ENCODE measurements around the gene OR52B4. TPM values are rescaled to one million over a fixed set of nuclear protein-coding genes. Genes with fewer than 3 reads are reported as not detected.
"Not testable (repeated sequence)": the region's sequence is repeated elsewhere in the genome, so short reads cannot be mapped to it uniquely, and the experiment has no call there.

Gene OR52B4
- total and polyA plus RNA-seq, 7 experiments from 2014 or later, result not detected

GRCh38 chr11:4345366-4345765 is 22.8 kb downstream of the OR52B4 start:
- H3K4me3 ChIP-seq (ENCODE audit: low read length); H3K4me1 Mint-ChIP-seq; H3K27ac ChIP-seq (ENCODE audit: low read depth, low read length); H3K9me3 ChIP-seq (ENCODE audit: control insufficient read depth in 2 of 3, low read length in 3 of 3); H3K4me3 Mint-ChIP-seq; H3K27ac Mint-ChIP-seq; CTCF ChIA-PET; H3K4me1 ChIP-seq (ENCODE audit: control insufficient read depth in 2 of 2, insufficient read depth in 2 of 2, low read length in 2 of 2); DNase-seq; H3K36me3 Mint-ChIP-seq; H3K27me3 ChIP-seq (ENCODE audit: control insufficient read depth in 2 of 2, insufficient read depth in 2 of 2, low read length in 2 of 2); POLR2A ChIA-PET; ATAC-seq; H3K9me3 Mint-ChIP-seq; H3K36me3 ChIP-seq (ENCODE audit: control insufficient read depth in 2 of 3, insufficient read depth in 3 of 3, low read length in 3 of 3): not testable (repeated sequence)
- H3K27me3 Mint-ChIP-seq, result peaks cover 0 to 15% (median 4%) of the 10 kb centered on the region in 5 donors
- intact Hi-C loops (cut with micrococcal nuclease), result loop anchor here in 1 of 2 donors (10.0 kb wide), 1 partner anchor 71 kb away; a partner anchor contains a TSS

GRCh38 chr11:4334356-4334755 is 33.8 kb downstream of the OR52B4 start:
- H3K36me3 ChIP-seq (ENCODE audit: control insufficient read depth in 2 of 3, insufficient read depth in 3 of 3, low read length in 3 of 3); intact Hi-C loops (cut with micrococcal nuclease); H3K27me3 ChIP-seq (ENCODE audit: control insufficient read depth in 2 of 2, insufficient read depth in 2 of 2, low read length in 2 of 2); H3K4me3 ChIP-seq (ENCODE audit: low read length); H3K9me3 Mint-ChIP-seq; H3K4me1 Mint-ChIP-seq; H3K4me1 ChIP-seq (ENCODE audit: control insufficient read depth in 2 of 2, insufficient read depth in 2 of 2, low read length in 2 of 2); CTCF ChIA-PET; H3K27ac Mint-ChIP-seq; H3K36me3 Mint-ChIP-seq; H3K27ac ChIP-seq (ENCODE audit: low read depth, low read length); DNase-seq; ATAC-seq; H3K9me3 ChIP-seq (ENCODE audit: control insufficient read depth in 2 of 3, low read length in 3 of 3); POLR2A ChIA-PET; H3K4me3 Mint-ChIP-seq: not testable (repeated sequence)
- peaks cover 0 to 14% (median 13%) of the 10 kb centered on the region in 5 donors for H3K27me3 Mint-ChIP-seq

Other genes starting within 250 kb of the OR52B4 start
- gene TRIM21, start 25.3 kb upstream of the OR52B4 start, total RNA-seq, result 10 to 100 TPM; 17.5 to 78.9 (median 29.7) TPM
- gene TRIM21, start 25.3 kb upstream of the OR52B4 start, polyA plus RNA-seq, result 10 to 100 TPM; 34.7 to 62.2 TPM
- 1 to 10 TPM in 1 of 5 experiments, not detected in 4; 1.4 TPM for gene OR52K2, start 80.9 kb upstream of the OR52B4 start, total RNA-seq
- not detected for gene OR52K2, start 80.9 kb upstream of the OR52B4 start, polyA plus RNA-seq
- under 1 TPM in 2 of 5 experiments, not detected in 3; 0.29 to 0.39 TPM for gene OR52K1, start 114.3 kb upstream of the OR52B4 start, total RNA-seq
- not detected for gene OR52K1, start 114.3 kb upstream of the OR52B4 start, polyA plus RNA-seq
- gene OR52M1, start 176.8 kb upstream of the OR52B4 start, total RNA-seq, result not detected
- not detected for gene OR52M1, start 176.8 kb upstream of the OR52B4 start, polyA plus RNA-seq
- gene OR52I2, start 213.4 kb upstream of the OR52B4 start, total RNA-seq, result not detected
- not detected for gene OR52I2, start 213.4 kb upstream of the OR52B4 start, polyA plus RNA-seq
- not detected for gene OR52I1, start 225.7 kb upstream of the OR52B4 start, total RNA-seq
- under 1 TPM in 1 of 2 donors, not detected in 1; 0.07 TPM for gene OR52I1, start 225.7 kb upstream of the OR52B4 start, polyA plus RNA-seq
- gene TRIM68, start 239.8 kb upstream of the OR52B4 start, total RNA-seq, result 10 to 100 TPM in 3 of 5 experiments, 1 to 10 TPM in 2; 3.8 to 29.5 (median 12.4) TPM
- gene TRIM68, start 239.8 kb upstream of the OR52B4 start, polyA plus RNA-seq, result 10 to 100 TPM; 13.0 to 19.3 TPM